D721Med (cell line): ENCODE results near the gene TMEM123.

Source experiments
- DNase-seq: peaks from one replicate; pipeline ENCODE4 v3.0.0; 2011; ENCODE audit warnings: low spot score; ENCODE audit not compliant: insufficient read length
- FAIRE-seq: peaks from 2 replicates; lab custom pipeline; 2011; peaks lifted over from hg19 to GRCh38; lab: Jason Lieb, UNC
- TF ChIP-seq, protein P1 (sequence below): IDR thresholded peaks from 2 replicates; pipeline ENCODE4 v1.5.1; 2012; ENCODE audit warnings: mild to moderate bottlenecking, control low read depth; ENCODE audit not compliant: insufficient read depth; ENCODE audit errors: missing control alignments

Gene TMEM123, protein sequence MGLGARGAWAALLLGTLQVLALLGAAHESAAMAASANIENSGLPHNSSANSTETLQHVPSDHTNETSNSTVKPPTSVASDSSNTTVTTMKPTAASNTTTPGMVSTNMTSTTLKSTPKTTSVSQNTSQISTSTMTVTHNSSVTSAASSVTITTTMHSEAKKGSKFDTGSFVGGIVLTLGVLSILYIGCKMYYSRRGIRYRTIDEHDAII

DNA sequence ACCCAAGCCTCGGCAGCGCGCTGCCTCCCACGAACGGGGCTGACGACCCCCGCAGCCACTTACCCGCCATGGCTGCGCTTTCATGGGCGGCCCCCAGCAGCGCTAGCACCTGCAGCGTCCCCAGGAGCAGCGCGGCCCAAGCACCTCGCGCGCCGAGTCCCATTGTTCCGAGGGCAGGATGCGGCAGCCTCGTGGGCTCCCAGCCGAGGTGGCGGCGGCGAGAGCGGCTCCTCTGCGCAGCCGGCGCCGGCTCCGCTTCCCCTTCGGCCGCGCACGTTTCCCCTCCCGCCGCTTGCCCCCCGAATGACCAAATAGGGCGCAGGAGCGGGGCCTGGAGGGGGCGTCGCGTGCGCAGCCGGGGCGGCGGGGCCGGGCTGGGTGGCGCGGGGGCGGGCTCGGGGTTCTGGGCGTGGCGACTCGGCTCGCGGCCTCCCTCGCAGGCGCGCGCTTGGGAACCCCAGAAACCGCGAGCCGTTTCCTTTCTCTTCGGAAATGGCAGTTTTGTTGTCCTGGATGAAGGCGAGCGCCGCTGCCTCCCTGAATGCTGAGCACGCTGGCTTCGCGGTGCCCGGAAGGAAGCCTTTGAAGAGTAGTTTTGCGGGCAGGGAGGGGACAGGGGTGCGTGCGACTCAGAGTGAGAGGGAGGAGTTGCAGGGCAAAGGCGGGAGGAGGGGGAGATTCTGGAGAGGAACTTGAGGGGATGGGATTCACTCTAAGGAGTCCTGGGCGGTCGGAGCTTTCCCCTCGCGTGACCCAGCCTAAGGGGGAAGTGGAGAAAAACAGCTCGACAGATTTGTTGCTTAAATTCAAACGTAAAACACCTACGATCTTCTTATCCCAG is at the start of gene TMEM123:
Gene TMEM123 (minus strand): TSS at position 305 of the 841 bp plus-strand sequence. CDS start 142 bp downstream, at position 163.
- no peak for FAIRE-seq
- DNase-seq, result peak; percentile 24

DNA sequence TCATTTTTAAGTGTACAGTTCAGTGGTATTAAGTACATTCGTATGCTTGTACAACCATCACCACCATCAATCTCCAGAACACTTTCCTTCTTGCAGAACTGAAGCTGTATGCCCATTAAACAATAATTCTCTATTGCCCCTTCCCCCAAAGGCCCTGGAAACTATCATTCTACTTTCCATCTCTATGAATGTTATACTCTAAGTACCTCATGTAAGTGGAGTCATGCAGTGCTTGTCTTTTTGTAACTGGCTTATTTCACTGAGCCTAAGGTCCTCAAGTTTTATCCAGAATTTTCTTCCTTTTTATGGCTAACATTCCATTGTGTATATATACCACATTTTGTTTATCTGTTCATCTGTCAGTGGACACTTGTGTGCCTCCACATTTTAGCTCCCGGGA is 48.3 kb upstream of the TMEM123 start:
- FAIRE-seq (no peak), DNase-seq (no peak)
- TF ChIP-seq, protein P1, sequence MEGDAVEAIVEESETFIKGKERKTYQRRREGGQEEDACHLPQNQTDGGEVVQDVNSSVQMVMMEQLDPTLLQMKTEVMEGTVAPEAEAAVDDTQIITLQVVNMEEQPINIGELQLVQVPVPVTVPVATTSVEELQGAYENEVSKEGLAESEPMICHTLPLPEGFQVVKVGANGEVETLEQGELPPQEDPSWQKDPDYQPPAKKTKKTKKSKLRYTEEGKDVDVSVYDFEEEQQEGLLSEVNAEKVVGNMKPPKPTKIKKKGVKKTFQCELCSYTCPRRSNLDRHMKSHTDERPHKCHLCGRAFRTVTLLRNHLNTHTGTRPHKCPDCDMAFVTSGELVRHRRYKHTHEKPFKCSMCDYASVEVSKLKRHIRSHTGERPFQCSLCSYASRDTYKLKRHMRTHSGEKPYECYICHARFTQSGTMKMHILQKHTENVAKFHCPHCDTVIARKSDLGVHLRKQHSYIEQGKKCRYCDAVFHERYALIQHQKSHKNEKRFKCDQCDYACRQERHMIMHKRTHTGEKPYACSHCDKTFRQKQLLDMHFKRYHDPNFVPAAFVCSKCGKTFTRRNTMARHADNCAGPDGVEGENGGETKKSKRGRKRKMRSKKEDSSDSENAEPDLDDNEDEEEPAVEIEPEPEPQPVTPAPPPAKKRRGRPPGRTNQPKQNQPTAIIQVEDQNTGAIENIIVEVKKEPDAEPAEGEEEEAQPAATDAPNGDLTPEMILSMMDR, result no peak

More for the DNA sequence above, at the start of gene TMEM123:
- TF ChIP-seq, protein P1, result no peak

GRCh38 chr11:102499931-102500330 is 47.4 kb upstream of the TMEM123 start:
- TF ChIP-seq, protein P1, result no peak
- DNase-seq (no peak), FAIRE-seq (no peak)

- TF ChIP-seq, protein P1, result no peak
- FAIRE-seq, result no peak
These were observed 46.6 kb upstream of the TMEM123 start for GRCh38 chr11:102499151-102499550.

GRCh38 chr11:102497061-102497460 is 44.5 kb upstream of the TMEM123 start:
- FAIRE-seq (no peak), DNase-seq (no peak)
- TF ChIP-seq, protein P1, result no peak

More at GRCh38 chr11:102499151-102499550, 46.6 kb upstream of the TMEM123 start:
- DNase-seq, result no peak

- TF ChIP-seq, protein P1, result peak; percentile 74
- FAIRE-seq (peak; percentile 60), DNase-seq (peak; percentile 19)
These were observed 42.8 kb upstream of the TMEM123 start for GRCh38 chr11:102495161-102496042.
